Thyroid gland (tissue), 4 donors: Measurements from ENCODE around the gene TEX28. TPM values are rescaled to one million over a fixed set of nuclear protein-coding genes. Genes with fewer than 3 reads are reported as not detected.

Experiments
- DNase-seq, 2 donors: peaks; one replicate each; pipeline ENCODE4 v3.0.0-alpha.2; 2019
- H3K27ac ChIP-seq, 3 donors: fragments of 200-600 bp; sonication (generic); 1 replicate in 2 of 3; 2 replicates in 1 of 3; pipeline ENCODE4 v1.5.1; 2016 to 2019; ENCODE audit warnings: mild to moderate bottlenecking in 1 of 3, moderate library complexity in 1 of 3
- H3K27me3 ChIP-seq: fragments of 200-600 bp; sonication (generic); one replicate; pipeline ENCODE4 v1.5.1; 2019
- H3K36me3 ChIP-seq, 2 donors: fragments of 200-600 bp; sonication (generic); one replicate each; pipeline ENCODE4 v1.5.1; 2016 to 2019
- H3K4me1 ChIP-seq, 2 donors: fragments of 200-600 bp; sonication (generic); one replicate each; pipeline ENCODE4 v1.5.1; 2017 to 2019
- H3K4me3 ChIP-seq, 3 donors: fragments of 200-600 bp; sonication (generic); replicated peaks in 1 of 3; 1 replicate in 2 of 3; 2 replicates in 1 of 3; pipeline ENCODE4 v1.5.1; 2016; ENCODE audit warnings: mild to moderate bottlenecking in 1 of 3
- H3K9me3 ChIP-seq: fragments of 200-600 bp; sonication (generic); one replicate; pipeline ENCODE4 v1.5.1; 2017
- CTCF ChIP-seq, 6 experiments: fragments of 200-600 bp in 3 of 6; fragments of 450-650 bp in 3 of 6; sonication (generic) in 3 of 6; IDR thresholded peaks; one replicate each; pipeline ENCODE4 v1.5.1; 2016 to 2019; ENCODE audit warnings: antibody characterized with exemption in 6 of 6, mild to moderate bottlenecking in 2 of 6, inconsistent platforms in 1 of 6, moderate library complexity in 1 of 6
- POLR2A ChIP-seq, 2 donors: fragments of 450-650 bp; IDR thresholded peaks; one replicate each; pipeline ENCODE4 v1.6.1; 2017; ENCODE audit warnings: antibody characterized with exemption in 2 of 2, mild to moderate bottlenecking in 2 of 2, moderate library complexity in 1 of 2
- WGBS, 2 donors: methylation state at CpG; one replicate each; pipeline ENCODE4 v1.1.5; 2017; 5-methylcytosine and 5-hydroxymethylcytosine counted together
- intact Hi-C: fragments of 100-400 bp; cut with DNase I; formaldehyde crosslinking; loops from one replicate; pipeline ENCODE4 v1.15.1; 2023
- total RNA-seq, 4 donors: library from RNA; depleted of rRNA; stranded (reverse); fragments of >200 nt; gene quantifications; one replicate each; pipeline ENCODE4 v1.2.3, GENCODE V29; 2016

TEX28 gene
- total RNA-seq, 4 donors from 2014 or later: not detected

DNA sequence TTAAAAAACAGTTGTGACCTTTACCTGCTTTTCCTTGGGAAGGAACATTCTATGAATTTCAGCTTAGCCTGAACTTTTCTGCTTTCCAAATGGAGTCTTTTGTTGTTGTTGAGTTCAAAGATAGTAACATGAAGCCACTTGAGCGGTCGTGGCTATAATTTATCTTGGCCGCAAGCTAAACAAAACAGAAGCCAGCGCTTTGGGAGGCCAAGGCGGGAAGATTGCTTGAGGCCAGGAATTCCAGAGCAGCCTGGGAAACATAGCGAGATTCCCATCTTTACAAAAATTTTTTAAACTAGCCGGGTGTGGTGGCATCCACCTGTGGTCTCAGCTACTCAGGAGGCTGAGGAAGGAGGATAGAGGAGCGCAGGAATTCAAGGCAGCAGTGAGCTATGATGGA, 30.6 kb upstream of the TEX28 start:
- peak; percentile 26 to 33 for DNase-seq
- Histone ChIP-seq H3K36me3 (no peaks in the 10 kb centered on the region), H3K4me1 (peaks cover 4 to 24% of the 10 kb centered on the region in 2 donors), H3K27me3 (no peaks in the 10 kb centered on the region), H3K4me3 (no peak overlapping the region), H3K27ac (no peak overlapping the region), H3K9me3 (no peaks in the 10 kb centered on the region)
- TF ChIP-seq CTCF (IDR thresholded peaks at IDR 0.05): no peak
- no peak for TF ChIP-seq POLR2A (IDR thresholded peaks at IDR 0.05)
- 35 to 36% methylated on average over 8 of the region's 8 CpGs for WGBS, 2 donors
- intact Hi-C loops: no loop called here

GRCh38 chrX:154323537-154323936, 28.6 kb upstream of the TEX28 start:
- WGBS, 2 donors: 80 to 81% methylated on average over 1 to 3 of the region's 7 CpGs
- Histone ChIP-seq H3K27ac (no peak overlapping the region), H3K4me3 (no peak overlapping the region), H3K27me3 (no peaks in the 10 kb centered on the region), H3K9me3 (no peaks in the 10 kb centered on the region), H3K36me3 (no peaks in the 10 kb centered on the region), H3K4me1 (peaks cover 4 to 24% of the 10 kb centered on the region in 2 donors)
- no peak for TF ChIP-seq CTCF (IDR thresholded peaks at IDR 0.05)
- no peak for TF ChIP-seq POLR2A (IDR thresholded peaks at IDR 0.05)
- no peak for DNase-seq
- intact Hi-C loops: no loop called here

- no peaks in the 10 kb centered on the region for H3K36me3 ChIP-seq
- no peak overlapping the region for H3K27ac ChIP-seq
- peaks cover 4 to 24% of the 10 kb centered on the region in 2 donors for H3K4me1 ChIP-seq
- 86 to 87% methylated on average over 5 to 9 of the region's 10 CpGs for WGBS, 2 donors
- H3K9me3 ChIP-seq: no peaks in the 10 kb centered on the region
- no peak for DNase-seq
- intact Hi-C loops: no loop called here
- no peak for TF ChIP-seq CTCF (IDR thresholded peaks at IDR 0.05)
- TF ChIP-seq POLR2A (IDR thresholded peaks at IDR 0.05): no peak
- H3K4me3 ChIP-seq: no peak overlapping the region
- no peaks in the 10 kb centered on the region for H3K27me3 ChIP-seq
Measured at GRCh38 chrX:154322890-154323289, 28.0 kb upstream of the TEX28 start.

- DNase-seq: no peak
- intact Hi-C loops: no loop called here
- H3K4me3 ChIP-seq: no peak overlapping the region
- H3K27ac ChIP-seq: no peak overlapping the region
- H3K36me3 ChIP-seq: no peaks in the 10 kb centered on the region
- WGBS, 2 donors: 64% methylated on average over 10 of the region's 10 CpGs
- peaks cover 0 to 13% of the 10 kb centered on the region in 2 donors for H3K4me1 ChIP-seq
- no peaks in the 10 kb centered on the region for H3K27me3 ChIP-seq
- no peaks in the 10 kb centered on the region for H3K9me3 ChIP-seq
- no peak for TF ChIP-seq POLR2A (IDR thresholded peaks at IDR 0.05)
- TF ChIP-seq CTCF (IDR thresholded peaks at IDR 0.05): no peak
Measured at GRCh38 chrX:154321594-154321993, 26.7 kb upstream of the TEX28 start.

DNA sequence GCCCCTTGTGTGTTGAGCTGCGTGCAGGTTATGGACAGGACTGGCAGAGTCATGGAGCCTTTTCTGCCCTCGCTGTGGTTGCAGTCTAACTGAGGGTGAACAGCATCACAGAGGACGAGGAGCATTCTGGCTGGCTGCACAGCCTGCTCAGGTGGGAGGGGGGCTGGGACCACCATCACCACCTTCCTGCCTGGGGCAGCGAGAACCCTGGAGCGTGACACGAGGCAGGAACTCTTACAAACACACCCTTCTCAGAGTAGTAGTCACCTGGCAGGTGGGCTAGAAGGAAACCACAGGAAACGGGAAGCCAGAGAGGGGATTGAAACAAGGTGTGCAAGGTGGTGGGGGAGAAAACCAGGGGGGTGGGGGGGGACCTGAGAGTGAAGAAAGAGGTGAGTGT, 26.2 kb upstream of the TEX28 start:
- H3K9me3 ChIP-seq: no peaks in the 10 kb centered on the region
- H3K27ac ChIP-seq: no peak overlapping the region
- H3K27me3 ChIP-seq: no peaks in the 10 kb centered on the region
- no peaks in the 10 kb centered on the region for H3K36me3 ChIP-seq
- H3K4me3 ChIP-seq: no peak overlapping the region
- peaks cover 0 to 10% of the 10 kb centered on the region in 2 donors for H3K4me1 ChIP-seq
- TF ChIP-seq POLR2A (IDR thresholded peaks at IDR 0.05) (no peak), CTCF (IDR thresholded peaks at IDR 0.05) (no peak)
- intact Hi-C loops: no loop called here
- DNase-seq: no peak
- 76 to 83% methylated on average over 2 to 5 of the region's 7 CpGs for WGBS, 2 donors
